ENCODE data around the gene AKT3. TPM values are rescaled to one million over a fixed set of nuclear protein-coding genes. Genes with fewer than 3 reads are reported as not detected.

Gene AKT3
- total RNA-seq, 2 experiments from 2014 or later: 80.4 to 88.5 TPM

- DNase-seq: no peak
- Histone ChIP-seq H3K27me3 (ENCODE audit: control insufficient read depth in 1 of 2, insufficient read depth in 2 of 2, low read length in 2 of 2) (no peaks in the 10 kb centered on the region), H3K4me3 (ENCODE audit: low read length) (no peak overlapping the region), H3K9me3 (ENCODE audit: control insufficient read depth in 1 of 2, insufficient read depth in 1 of 2, low read length in 2 of 2) (no peaks in the 10 kb centered on the region), H3K27ac (ENCODE audit: low read depth in 1 of 2, low read length in 2 of 2) (no peak overlapping the region), H3K4me1 (ENCODE audit: insufficient read depth, low read length) (no peaks in the 10 kb centered on the region), H3K36me3 (ENCODE audit: insufficient read depth, low read length) (peaks cover 10% of the 10 kb centered on the region)
- no peak for ATAC-seq (ENCODE audit: poor library complexity)
- ChIA-PET POLR2A (no interaction called here), CTCF (no interaction called here)
- H3K4me1 Mint-ChIP-seq (ENCODE audit: low read depth): peaks cover 12% of the 10 kb centered on the region
- H3K9me3 Mint-ChIP-seq: no peaks in the 10 kb centered on the region
- intact Hi-C loops (cut with DNase I, micrococcal nuclease): no loop called here
- H3K4me3 Mint-ChIP-seq: no peak overlapping the region
- TF ChIP-seq CTCF (IDR thresholded peaks at IDR 0.05): no peak
- H3K27me3 Mint-ChIP-seq: no peaks in the 10 kb centered on the region
- H3K27ac Mint-ChIP-seq: no peak overlapping the region
- H3K36me3 Mint-ChIP-seq (ENCODE audit: low read depth): peaks cover 51% of the 10 kb centered on the region
Measured at GRCh38 chr1:243523766-243524165, 326.3 kb downstream of the AKT3 start.

- H3K36me3 Mint-ChIP-seq (ENCODE audit: low read depth): peaks cover 68% of the 10 kb centered on the region
- POLR2A ChIA-PET: no interaction called here
Measured at GRCh38 chr1:243520831-243521230, 329.2 kb downstream of the AKT3 start.

GRCh38 chr1:243514927-243515326 lies 335.1 kb downstream of the AKT3 start:
- POLR2A ChIA-PET: no interaction called here
- no peaks in the 10 kb centered on the region for H3K9me3 ChIP-seq (ENCODE audit: control insufficient read depth in 1 of 2, insufficient read depth in 1 of 2, low read length in 2 of 2)
- intact Hi-C loops (cut with DNase I, micrococcal nuclease): loop anchor here in 1 of 2 experiments (5.0 kb wide), 1 partner anchor 127 kb away; no protein-coding TSS in a partner anchor
- CTCF ChIA-PET: no interaction called here
- ATAC-seq (ENCODE audit: poor library complexity) (no peak), DNase-seq (no peak)
- Mint-ChIP-seq H3K4me1 (ENCODE audit: low read depth) (peaks cover 16% of the 10 kb centered on the region), H3K27ac (no peak overlapping the region), H3K27me3 (no peaks in the 10 kb centered on the region), H3K36me3 (ENCODE audit: low read depth) (peaks cover 70% of the 10 kb centered on the region), H3K4me3 (no peak overlapping the region), H3K9me3 (no peaks in the 10 kb centered on the region)
- H3K27me3 ChIP-seq (ENCODE audit: control insufficient read depth in 1 of 2, insufficient read depth in 2 of 2, low read length in 2 of 2): no peaks in the 10 kb centered on the region
- H3K4me1 ChIP-seq (ENCODE audit: insufficient read depth, low read length): no peaks in the 10 kb centered on the region
- no peak overlapping the region for H3K4me3 ChIP-seq (ENCODE audit: low read length)
- H3K27ac ChIP-seq (ENCODE audit: low read depth in 1 of 2, low read length in 2 of 2): no peak overlapping the region
- TF ChIP-seq CTCF (IDR thresholded peaks at IDR 0.05): no peak
- peaks cover 27% of the 10 kb centered on the region for H3K36me3 ChIP-seq (ENCODE audit: insufficient read depth, low read length)

More at GRCh38 chr1:243520831-243521230, 329.2 kb downstream of the AKT3 start:
- Mint-ChIP-seq H3K27me3 (no peaks in the 10 kb centered on the region), H3K9me3 (no peaks in the 10 kb centered on the region), H3K27ac (no peak overlapping the region), H3K4me1 (ENCODE audit: low read depth) (peaks cover 12% of the 10 kb centered on the region), H3K4me3 (no peak overlapping the region)
- Histone ChIP-seq H3K4me1 (ENCODE audit: insufficient read depth, low read length) (no peaks in the 10 kb centered on the region), H3K27me3 (ENCODE audit: control insufficient read depth in 1 of 2, insufficient read depth in 2 of 2, low read length in 2 of 2) (no peaks in the 10 kb centered on the region), H3K9me3 (ENCODE audit: control insufficient read depth in 1 of 2, insufficient read depth in 1 of 2, low read length in 2 of 2) (no peaks in the 10 kb centered on the region), H3K36me3 (ENCODE audit: insufficient read depth, low read length) (peaks cover 10% of the 10 kb centered on the region), H3K27ac (ENCODE audit: low read depth in 1 of 2, low read length in 2 of 2) (no peak overlapping the region), H3K4me3 (ENCODE audit: low read length) (no peak overlapping the region)
- ATAC-seq (ENCODE audit: poor library complexity) (no peak), DNase-seq (no peak)
- intact Hi-C loops (cut with DNase I, micrococcal nuclease): no loop called here
- no peak for TF ChIP-seq CTCF (IDR thresholded peaks at IDR 0.05)
- CTCF ChIA-PET: no interaction called here
